Raji (cell line): ENCODE data around the gene PRKCSH.

Experiments used
- POLR2A ChIP-seq: IDR thresholded peaks from 2 replicates; pipeline ENCODE4 v1.6.1; 2011; ENCODE audit warnings: low read depth, low read length, control low read depth; ENCODE audit not compliant: insufficient read depth

The PRKCSH gene

GRCh38 chr19:11414544-11414943 lies 20.9 kb upstream of the PRKCSH start:
- no peak for TF ChIP-seq POLR2A

GRCh38 chr19:11416346-11417052 lies 18.9 kb upstream of the PRKCSH start:
- no peak for TF ChIP-seq POLR2A

- no peak for TF ChIP-seq POLR2A
Observed at GRCh38 chr19:11418094-11418548, 17.3 kb upstream of the PRKCSH start.

- TF ChIP-seq POLR2A: no peak
Observed at GRCh38 chr19:11418549-11419506, 16.6 kb upstream of the PRKCSH start, which contains the start of gene RGL3. TSS of gene RGL3 (minus strand) at chr19:11419314. CDS start at chr19:11419278, 36 bp downstream.

- TF ChIP-seq POLR2A: no peak
Observed at GRCh38 chr19:11420429-11421370, 14.7 kb upstream of the PRKCSH start.

- TF ChIP-seq POLR2A: no peak
Observed at GRCh38 chr19:11421371-11422098, 13.9 kb upstream of the PRKCSH start.

GRCh38 chr19:11422163-11423065 lies 13.0 kb upstream of the PRKCSH start:
- TF ChIP-seq POLR2A: no peak

GRCh38 chr19:11423164-11423790 lies 12.2 kb upstream of the PRKCSH start:
- no peak for TF ChIP-seq POLR2A

GRCh38 chr19:11423791-11424181 lies 11.6 kb upstream of the PRKCSH start:
- no peak for TF ChIP-seq POLR2A

GRCh38 chr19:11425719-11426457 lies 9.5 kb upstream of the PRKCSH start:
- no peak for TF ChIP-seq POLR2A

- TF ChIP-seq POLR2A: no peak
Observed at GRCh38 chr19:11426656-11427055, 8.8 kb upstream of the PRKCSH start.

- no peak for TF ChIP-seq POLR2A
Observed at GRCh38 chr19:11434703-11435056, 755 bp upstream of the PRKCSH start.

- no peak for TF ChIP-seq POLR2A
Observed at GRCh38 chr19:11435833-11436313, 438 bp downstream of the PRKCSH start.
